ENCODE measurements around the gene JUND.

DNA sequence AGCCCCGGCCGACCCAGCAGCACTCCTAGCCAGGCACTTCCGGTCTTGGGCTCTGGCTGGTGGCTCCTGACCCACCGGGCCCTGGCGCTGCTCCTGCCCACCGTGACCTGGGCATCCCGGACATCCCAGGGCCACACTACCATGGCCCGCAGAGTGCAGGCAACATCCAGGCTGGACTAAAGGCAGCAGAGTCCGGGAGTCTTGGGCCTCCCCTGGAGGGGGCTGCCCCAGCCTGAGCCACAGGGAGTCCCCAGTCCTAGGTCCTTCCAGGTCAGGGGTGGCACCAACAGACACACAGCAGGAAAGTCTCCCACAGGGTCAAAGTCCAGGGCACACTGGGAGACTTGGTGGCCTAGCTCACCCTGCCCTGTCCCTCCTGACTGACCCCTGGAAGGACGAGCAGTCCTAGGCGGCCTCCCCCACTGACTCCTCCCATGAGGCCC, 30.7 kb upstream of the JUND start:
- TF ChIP-seq, protein P1, sequence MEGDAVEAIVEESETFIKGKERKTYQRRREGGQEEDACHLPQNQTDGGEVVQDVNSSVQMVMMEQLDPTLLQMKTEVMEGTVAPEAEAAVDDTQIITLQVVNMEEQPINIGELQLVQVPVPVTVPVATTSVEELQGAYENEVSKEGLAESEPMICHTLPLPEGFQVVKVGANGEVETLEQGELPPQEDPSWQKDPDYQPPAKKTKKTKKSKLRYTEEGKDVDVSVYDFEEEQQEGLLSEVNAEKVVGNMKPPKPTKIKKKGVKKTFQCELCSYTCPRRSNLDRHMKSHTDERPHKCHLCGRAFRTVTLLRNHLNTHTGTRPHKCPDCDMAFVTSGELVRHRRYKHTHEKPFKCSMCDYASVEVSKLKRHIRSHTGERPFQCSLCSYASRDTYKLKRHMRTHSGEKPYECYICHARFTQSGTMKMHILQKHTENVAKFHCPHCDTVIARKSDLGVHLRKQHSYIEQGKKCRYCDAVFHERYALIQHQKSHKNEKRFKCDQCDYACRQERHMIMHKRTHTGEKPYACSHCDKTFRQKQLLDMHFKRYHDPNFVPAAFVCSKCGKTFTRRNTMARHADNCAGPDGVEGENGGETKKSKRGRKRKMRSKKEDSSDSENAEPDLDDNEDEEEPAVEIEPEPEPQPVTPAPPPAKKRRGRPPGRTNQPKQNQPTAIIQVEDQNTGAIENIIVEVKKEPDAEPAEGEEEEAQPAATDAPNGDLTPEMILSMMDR (IDR thresholded peaks at IDR 0.05 in 8 of 11, conservative IDR thresholded peaks at IDR 0.05 in 3 of 11), result no peak
- TF ChIP-seq POLR2A (IDR thresholded peaks at IDR 0.05), result no peak
- TF ChIP-seq POLR2AphosphoS5 (IDR thresholded peaks at IDR 0.05), result peak in 2 of 3 donors; percentile 3 to 57
